Measurements from ENCODE around the gene HES7.
A peak's percentile ranks its signal among the peaks of the same experiment; 100 is the strongest.

Gene HES7

GRCh38 chr17:8167526-8167925 is 43.6 kb upstream of the HES7 start:
- Histone ChIP-seq H3K4me3 (ENCODE audit: low read depth, low read length, poor library complexity, severe bottlenecking) (no peak overlapping the region), H3K27ac (ENCODE audit: low read depth, low read length, poor library complexity, severe bottlenecking) (peak overlapping the region; percentile 18), H3K9ac (ENCODE audit: low read length) (no peak overlapping the region), H3K36me3 (ENCODE audit: insufficient read depth, low read length) (no peaks in the 10 kb centered on the region), H3K79me2 (ENCODE audit: insufficient read depth, low read length) (peaks cover under 1% of the 10 kb centered on the region; the same call in 1 of the 2 replicates), H3F3A (ENCODE audit: insufficient read depth, low read length) (no peaks in the 10 kb centered on the region), H3K9me3 (ENCODE audit: low read length) (no peaks in the 10 kb centered on the region), H3K27me3 (ENCODE audit: insufficient read depth, low read length) (no peaks in the 10 kb centered on the region), H3K4me1 (ENCODE audit: insufficient read depth, low read length, severe bottlenecking) (peaks cover 40% of the 10 kb centered on the region), H3K9me2 (ENCODE audit: low read depth, low read length) (no peaks in the 10 kb centered on the region), H2AFZ (ENCODE audit: low read length) (no peak overlapping the region), H3K4me2 (ENCODE audit: low read length) (no peak overlapping the region), H4K20me1 (ENCODE audit: insufficient read depth, low read length) (no peaks in the 10 kb centered on the region)
- TF ChIP-seq CTCF (IDR thresholded peaks at IDR 0.05; ENCODE audit: low read length) (no peak), EZH2 (IDR thresholded peaks at IDR 0.05; ENCODE audit: borderline replicate concordance, low read length) (no peak)

- no peaks in the 10 kb centered on the region for H3K27me3 ChIP-seq (ENCODE audit: insufficient read depth, low read length)
- no peak overlapping the region for H3K27ac ChIP-seq (ENCODE audit: low read depth, low read length, poor library complexity, severe bottlenecking)
- no peak overlapping the region for H2AFZ ChIP-seq (ENCODE audit: low read length)
- TF ChIP-seq CTCF (IDR thresholded peaks at IDR 0.05; ENCODE audit: low read length) (no peak), EZH2 (IDR thresholded peaks at IDR 0.05; ENCODE audit: borderline replicate concordance, low read length) (no peak)
- no peaks in the 10 kb centered on the region for H3K9me2 ChIP-seq (ENCODE audit: low read depth, low read length)
- H3K79me2 ChIP-seq (ENCODE audit: insufficient read depth, low read length), result peaks cover 8% of the 10 kb centered on the region; the same call in 1 of the 2 replicates
- H3K4me1 ChIP-seq (ENCODE audit: insufficient read depth, low read length, severe bottlenecking), result peaks cover 39% of the 10 kb centered on the region
- H3K4me3 ChIP-seq (ENCODE audit: low read depth, low read length, poor library complexity, severe bottlenecking), result no peak overlapping the region
- no peak overlapping the region for H3K9ac ChIP-seq (ENCODE audit: low read length)
- no peaks in the 10 kb centered on the region for H3K9me3 ChIP-seq (ENCODE audit: low read length)
- no peaks in the 10 kb centered on the region for H4K20me1 ChIP-seq (ENCODE audit: insufficient read depth, low read length)
- H3K4me2 ChIP-seq (ENCODE audit: low read length), result no peak overlapping the region
- peaks cover under 1% of the 10 kb centered on the region; the same call in 1 of the 2 replicates for H3K36me3 ChIP-seq (ENCODE audit: insufficient read depth, low read length)
- H3F3A ChIP-seq (ENCODE audit: insufficient read depth, low read length), result no peaks in the 10 kb centered on the region
Observed at GRCh38 chr17:8166731-8167130, 42.8 kb upstream of the HES7 start.

GRCh38 chr17:8164815-8165131 is 40.9 kb upstream of the HES7 start:
- Histone ChIP-seq H3F3A (ENCODE audit: insufficient read depth, low read length) (no peaks in the 10 kb centered on the region), H3K4me2 (ENCODE audit: low read length) (peak overlapping the region; percentile 90; the same call in 1 of the 2 replicates), H3K4me1 (ENCODE audit: insufficient read depth, low read length, severe bottlenecking) (peaks cover 44% of the 10 kb centered on the region), H3K4me3 (ENCODE audit: low read depth, low read length, poor library complexity, severe bottlenecking) (peak overlapping the region; percentile 99), H2AFZ (ENCODE audit: low read length) (no peak overlapping the region), H3K9me2 (ENCODE audit: low read depth, low read length) (no peaks in the 10 kb centered on the region), H3K9ac (ENCODE audit: low read length) (peak overlapping the region; percentile 91; the same call in 1 of the 2 replicates), H3K27ac (ENCODE audit: low read depth, low read length, poor library complexity, severe bottlenecking) (peak overlapping the region; percentile 92), H3K9me3 (ENCODE audit: low read length) (no peaks in the 10 kb centered on the region), H3K27me3 (ENCODE audit: insufficient read depth, low read length) (no peaks in the 10 kb centered on the region), H3K79me2 (ENCODE audit: insufficient read depth, low read length) (peaks cover 9% of the 10 kb centered on the region; the same call in 1 of the 2 replicates), H4K20me1 (ENCODE audit: insufficient read depth, low read length) (no peaks in the 10 kb centered on the region), H3K36me3 (ENCODE audit: insufficient read depth, low read length) (peaks cover 15% of the 10 kb centered on the region)
- TF ChIP-seq CTCF (IDR thresholded peaks at IDR 0.05; ENCODE audit: low read length) (no peak), EZH2 (IDR thresholded peaks at IDR 0.05; ENCODE audit: borderline replicate concordance, low read length) (no peak)

Measured in OCI-LY1 (cell line).